A549 (cell line): Measurements from ENCODE around the gene RUSF1. TPM values are rescaled to one million over a fixed set of nuclear protein-coding genes. Genes with fewer than 3 reads are reported as not detected.
"Not testable (repeated sequence)": the region's sequence is repeated elsewhere in the genome, so short reads cannot be mapped to it uniquely, and the experiment has no call there.

ENCODE experiments used
- ATAC-seq, 2 experiments: fragments of 200-7000 bp in 1 of 2; fragments of >200 bp in 1 of 2; cut with Nextera tagmentation in 1 of 2; cut with Tn5 transposase in 1 of 2; 3 replicates each; pipeline versions ENCODE4 v1.8.0 to v1.9.1; 2018 to 2020; ENCODE audit warnings: mild to moderate bottlenecking in 1 of 2, moderate library complexity in 1 of 2
- CTCF ChIA-PET: fragments of 300-600 bp; sonication (Branson Sonifier 250); formaldehyde crosslinking; extraction: SDS; loops from one replicate; lab custom pipeline; 2021; ENCODE audit warnings: antibody characterized with exemption, inconsistent platforms; lab: Yijun Ruan, JAX
- POLR2A ChIA-PET: fragments of 350-600 bp; formaldehyde crosslinking; extraction: SDS; loops from one replicate; lab custom pipeline; 2021; ENCODE audit warnings: antibody characterized with exemption, inconsistent platforms; lab: Yijun Ruan, JAX
- DNase-seq, 2 experiments: peaks; one replicate each; pipeline versions ENCODE4 v3.0.0 to v3.0.0-alpha.2; 2011 to 2016; ENCODE audit warnings: low read depth in 1 of 2, low spot score in 1 of 2
- FAIRE-seq: peaks from 2 replicates; lab custom pipeline; 2011; peaks lifted over from hg19 to GRCh38; lab: Jason Lieb, UNC
- H3K27ac ChIP-seq, 2 experiments: fragments of >200 bp; sonication (Bioruptor Twin); formaldehyde crosslinking; 3 replicates each; pipeline ENCODE4 v1.5.1; 2016 to 2017
- H3K4me1 ChIP-seq: fragments of >200 bp; sonication (Bioruptor Twin); formaldehyde crosslinking; 3 replicates; pipeline ENCODE4 v1.6.1; 2016
- H3K4me2 ChIP-seq: fragments of >200 bp; sonication (Bioruptor Twin); formaldehyde crosslinking; 3 replicates; pipeline ENCODE4 v1.6.1; 2016
- H3K4me3 ChIP-seq: fragments of >200 bp; sonication (Bioruptor Twin); formaldehyde crosslinking; 3 replicates; pipeline ENCODE4 v1.5.1; 2016
- H3K9me3 ChIP-seq: fragments of >200 bp; sonication (Bioruptor Twin); formaldehyde crosslinking; 3 replicates; pipeline ENCODE4 v1.6.1; 2016
- CBX2 ChIP-seq: fragments of 200-600 bp; sonication (generic); IDR thresholded peaks from 2 replicates; pipeline ENCODE4 v1.6.1; 2016; ENCODE audit warnings: low read depth, mild to moderate bottlenecking, borderline replicate concordance
- CHD2 ChIP-seq: fragments of 150-350 bp; IDR thresholded peaks from 2 replicates; pipeline ENCODE4 v1.6.1; 2014; ENCODE audit warnings: low read length; ENCODE audit not compliant: partially characterized antibody
- CHD4 ChIP-seq: fragments of 200-600 bp; sonication (generic); IDR thresholded peaks from 2 replicates; pipeline ENCODE4 v1.6.1; 2016; ENCODE audit warnings: antibody characterized with exemption, mild to moderate bottlenecking, borderline replicate concordance
- FOXS1 ChIP-seq: fragments of 250-450 bp; sonication (Bioruptor Pico); IDR thresholded peaks from 2 replicates; pipeline ENCODE4 v1.5.0; 2020; ENCODE audit warnings: mild to moderate bottlenecking, moderate library complexity
- HEYL ChIP-seq: fragments of 250-450 bp; sonication (Bioruptor Pico); IDR thresholded peaks from 2 replicates; pipeline ENCODE4 v1.8.0; 2021; ENCODE audit warnings: mild to moderate bottlenecking, moderate library complexity
- HOXA7 ChIP-seq: fragments of 250-450 bp; sonication (Bioruptor Pico); IDR thresholded peaks from 2 replicates; pipeline ENCODE4 v1.5.0; 2020; ENCODE audit warnings: mild to moderate bottlenecking, moderate library complexity
- KDM5A ChIP-seq: fragments of 200-600 bp; sonication (generic); IDR thresholded peaks from 2 replicates; pipeline ENCODE4 v1.6.1; 2016; ENCODE audit warnings: antibody characterized with exemption, mild to moderate bottlenecking
- MAFK ChIP-seq: fragments of 450-650 bp; IDR thresholded peaks from 2 replicates; pipeline ENCODE4 v1.6.1; 2014; ENCODE audit not compliant: partially characterized antibody
- MAZ ChIP-seq: fragments of 150-350 bp; IDR thresholded peaks from 2 replicates; pipeline ENCODE4 v1.6.1; 2014; ENCODE audit warnings: antibody characterized with exemption, low read depth, low read length, borderline replicate concordance
- MYC ChIP-seq: IDR thresholded peaks from 2 replicates; pipeline ENCODE4 v1.6.1; 2012; ENCODE audit warnings: mild to moderate bottlenecking, inconsistent platforms, low read length, improper control_type of control experiment, borderline replicate concordance
- PBX3 ChIP-seq: IDR thresholded peaks from 2 replicates; pipeline ENCODE4 v1.6.1; 2012
- POLR2A ChIP-seq: IDR thresholded peaks from 2 replicates; pipeline ENCODE4 v1.6.1; 2012; ENCODE audit warnings: mild to moderate bottlenecking, low read length
- RAD21 ChIP-seq, 2 experiments: fragments of >200 bp in 1 of 2; sonication (Bioruptor Twin) in 1 of 2; formaldehyde crosslinking in 1 of 2; IDR thresholded peaks in 1 of 2; conservative IDR thresholded peaks in 1 of 2; 2 replicates in 1 of 2; 3 replicates in 1 of 2; pipeline ENCODE4 v1.6.1; 2012 to 2018; ENCODE audit warnings: inconsistent platforms in 1 of 2
- RFX5 ChIP-seq: fragments of 450-650 bp; IDR thresholded peaks from 2 replicates; pipeline ENCODE4 v1.7.1; 2014; ENCODE audit warnings: antibody characterized with exemption, mild to moderate bottlenecking, moderate library complexity
- SMC3 ChIP-seq: fragments of >200 bp; sonication (Bioruptor Twin); formaldehyde crosslinking; IDR thresholded peaks from 3 replicates; pipeline ENCODE4 v1.6.1; 2018; ENCODE audit warnings: inconsistent platforms
- ZNF302 ChIP-seq: fragments of 250-450 bp; sonication (Bioruptor Pico); IDR thresholded peaks from 2 replicates; pipeline ENCODE4 v1.9.0; 2021; ENCODE audit warnings: inconsistent platforms, mild to moderate bottlenecking, moderate library complexity
- WGBS: methylation state at CpG from one replicate; pipeline ENCODE4 v1.1.6; 2017; ENCODE audit errors: missing lambda C conversion rate; 5-methylcytosine and 5-hydroxymethylcytosine counted together
- polyA plus RNA-seq, 4 experiments: library from polyadenylated mRNA; depleted of rRNA in 3 of 4; stranded (reverse); fragments of >200 nt; fragmentation: RNase III in 1 of 4; extraction: RNeasy Plus Mini Kit Qiagen cat#74134 plus additional on column Dnase treatment in 1 of 4; gene quantifications; 2 replicates in 3 of 4; 3 replicates in 1 of 4; pipeline ENCODE4 v1.2.3, GENCODE V29; 2011 to 2017
- TF ChIP-seq, protein P1 (sequence below): fragments of 450-650 bp; IDR thresholded peaks from 2 replicates; pipeline ENCODE4 v1.6.1; 2014; ENCODE audit warnings: antibody characterized with exemption
- TF ChIP-seq, protein P2 (sequence below): fragments of >200 bp; sonication (Bioruptor Twin); formaldehyde crosslinking; IDR thresholded peaks from 3 replicates; pipeline ENCODE4 v1.5.1; 2016
- TF ChIP-seq, protein P3 (sequence below): IDR thresholded peaks from 2 replicates; pipeline ENCODE4 v1.6.1; 2012

Gene RUSF1
- polyA plus RNA-seq, 2 of the 4 experiments (the other 2 are of a cell fraction): 27.8 to 35.3 TPM

DNA sequence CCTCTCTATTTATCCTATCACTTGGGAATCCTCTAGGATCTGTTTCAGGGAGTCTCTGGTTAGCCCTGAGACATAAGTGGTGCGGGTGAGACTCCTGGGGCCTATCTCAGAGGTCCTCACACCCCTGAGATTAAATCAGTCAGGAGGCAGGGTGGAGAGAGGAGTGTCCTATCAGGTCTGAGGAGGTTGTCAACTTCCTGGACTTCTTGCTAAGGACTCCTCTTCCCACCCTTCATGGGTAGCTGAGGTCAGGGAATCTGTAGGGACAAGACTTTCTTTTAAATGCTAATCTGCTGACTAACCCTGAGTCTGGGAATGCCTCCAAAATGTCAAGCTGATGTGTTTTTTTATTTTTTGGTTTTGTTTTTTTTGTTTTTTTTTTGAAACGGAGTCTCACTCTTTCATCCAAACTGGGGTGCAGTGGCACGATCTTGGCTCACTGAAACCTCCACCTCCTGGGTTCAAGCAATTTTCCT is 55.5 kb downstream of the RUSF1 start:
- POLR2A ChIA-PET: interaction anchor here (1.2 to 1.4 kb wide), 2 partner anchors 10 to 456 kb away, joined by 3 to 4 read pairs; partner anchors contain the start of gene ZNF843
- Histone ChIP-seq H3K9me3 (no peaks in the 10 kb centered on the region), H3K4me2 (peak overlapping the region; percentile 60), H3K27ac (peak overlapping the region; percentile 74 to 85), H3K4me3 (no peak overlapping the region), H3K4me1 (peaks cover 64% of the 10 kb centered on the region)
- FAIRE-seq (no peak), DNase-seq (peak in 1 of 2 experiments; percentile 76), ATAC-seq (peak; percentile 57 to 64; a peak in 5 of 6 replicates)
- TF ChIP-seq PBX3 (no peak), MAFK (peak; percentile 42), ZNF302 (CRISPR knock-in tag) (0 out of 2 replicates have a peak, but pooled peaks have one; percentile 60)
- TF ChIP-seq, protein P1, sequence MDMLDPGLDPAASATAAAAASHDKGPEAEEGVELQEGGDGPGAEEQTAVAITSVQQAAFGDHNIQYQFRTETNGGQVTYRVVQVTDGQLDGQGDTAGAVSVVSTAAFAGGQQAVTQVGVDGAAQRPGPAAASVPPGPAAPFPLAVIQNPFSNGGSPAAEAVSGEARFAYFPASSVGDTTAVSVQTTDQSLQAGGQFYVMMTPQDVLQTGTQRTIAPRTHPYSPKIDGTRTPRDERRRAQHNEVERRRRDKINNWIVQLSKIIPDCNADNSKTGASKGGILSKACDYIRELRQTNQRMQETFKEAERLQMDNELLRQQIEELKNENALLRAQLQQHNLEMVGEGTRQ: no peak
- CTCF ChIA-PET: interaction anchor here (0.6 to 2.5 kb wide), 12 partner anchors 8 to 704 kb away, joined by 3 to 15 read pairs (median 4); partner anchors contain the start of genes PHKG2 and ZNF843
- 63% methylated on average over 3 of the region's 3 CpGs for WGBS

- 44% methylated on average over 10 of the region's 11 CpGs for whole genome bisulfite sequencing
- peak; percentile 94 to 95 for ATAC-seq
- H3K4me2 ChIP-seq: peak overlapping the region; percentile 60
- DNase-seq: peak; percentile 82 to 85
- peaks cover 55% of the 10 kb centered on the region for H3K4me1 ChIP-seq
- TF ChIP-seq FOXS1 (CRISPR knock-in tag) (no peak), RAD21 (conservative IDR thresholded peaks at IDR 0.05 in 1 of 2, IDR thresholded peaks at IDR 0.05 in 1 of 2) (peak in 1 of 2 experiments; percentile 47; a peak in 2 of 5 replicates), KDM5A (no peak), POLR2A (peak; percentile 15; the same call in 1 of the 2 replicates), HEYL (no peak), MYC (peak; percentile 57; the same call in 1 of the 2 replicates), SMC3 (0 out of 3 replicates have a peak, but pooled peaks have one; percentile 3), RFX5 (no peak)
- TF ChIP-seq, protein P2, sequence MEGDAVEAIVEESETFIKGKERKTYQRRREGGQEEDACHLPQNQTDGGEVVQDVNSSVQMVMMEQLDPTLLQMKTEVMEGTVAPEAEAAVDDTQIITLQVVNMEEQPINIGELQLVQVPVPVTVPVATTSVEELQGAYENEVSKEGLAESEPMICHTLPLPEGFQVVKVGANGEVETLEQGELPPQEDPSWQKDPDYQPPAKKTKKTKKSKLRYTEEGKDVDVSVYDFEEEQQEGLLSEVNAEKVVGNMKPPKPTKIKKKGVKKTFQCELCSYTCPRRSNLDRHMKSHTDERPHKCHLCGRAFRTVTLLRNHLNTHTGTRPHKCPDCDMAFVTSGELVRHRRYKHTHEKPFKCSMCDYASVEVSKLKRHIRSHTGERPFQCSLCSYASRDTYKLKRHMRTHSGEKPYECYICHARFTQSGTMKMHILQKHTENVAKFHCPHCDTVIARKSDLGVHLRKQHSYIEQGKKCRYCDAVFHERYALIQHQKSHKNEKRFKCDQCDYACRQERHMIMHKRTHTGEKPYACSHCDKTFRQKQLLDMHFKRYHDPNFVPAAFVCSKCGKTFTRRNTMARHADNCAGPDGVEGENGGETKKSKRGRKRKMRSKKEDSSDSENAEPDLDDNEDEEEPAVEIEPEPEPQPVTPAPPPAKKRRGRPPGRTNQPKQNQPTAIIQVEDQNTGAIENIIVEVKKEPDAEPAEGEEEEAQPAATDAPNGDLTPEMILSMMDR: peak; percentile 29; the same call in 1 of the 3 replicates
- TF ChIP-seq, protein P3, sequence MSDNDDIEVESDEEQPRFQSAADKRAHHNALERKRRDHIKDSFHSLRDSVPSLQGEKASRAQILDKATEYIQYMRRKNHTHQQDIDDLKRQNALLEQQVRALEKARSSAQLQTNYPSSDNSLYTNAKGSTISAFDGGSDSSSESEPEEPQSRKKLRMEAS: peak; percentile 27; the same call in 1 of the 2 replicates
- H3K4me3 ChIP-seq: no peak overlapping the region
- peak overlapping the region; percentile 74 to 85 for H3K27ac ChIP-seq
- ChIA-PET CTCF (interaction anchor here (0.7 to 2.5 kb wide), 16 partner anchors 8 to 498 kb away, joined by 3 to 15 read pairs (median 4); partner anchors contain the start of gene ZNF843), POLR2A (interaction anchor here (0.5 to 1.4 kb wide), 4 partner anchors 8 to 385 kb away, joined by 3 to 8 read pairs (median 4); partner anchors contain the start of genes ARMC5, FUS and KAT8)
- H3K9me3 ChIP-seq: no peaks in the 10 kb centered on the region
- no peak for FAIRE-seq
Observed at GRCh38 chr16:31451681-31452351, 56.4 kb downstream of the RUSF1 start.

- CTCF ChIA-PET: interaction anchor here (1.0 to 2.5 kb wide), 13 partner anchors 7 to 498 kb away, joined by 3 to 15 read pairs (median 6); partner anchors contain the start of gene ZNF843
- ATAC-seq (no peak), DNase-seq (no peak), FAIRE-seq (no peak)
- POLR2A ChIA-PET: interaction anchor here (1.0 to 1.4 kb wide), 3 partner anchors 9 to 333 kb away, joined by 3 to 8 read pairs (median 4); partner anchors contain the start of genes ARMC5, FUS and KAT8
- Histone ChIP-seq H3K27ac (peak overlapping the region; percentile 74 to 85), H3K4me1 (peaks cover 51% of the 10 kb centered on the region), H3K4me2 (peak overlapping the region; percentile 60), H3K9me3 (no peaks in the 10 kb centered on the region), H3K4me3 (no peak overlapping the region)
- WGBS: 72% methylated on average over 5 of the region's 5 CpGs
- TF ChIP-seq CHD4 (no peak), POLR2A (no peak), MAZ (no peak), RAD21 (conservative IDR thresholded peaks at IDR 0.05 in 1 of 2, IDR thresholded peaks at IDR 0.05 in 1 of 2) (no peak), HOXA7 (CRISPR knock-in tag) (no peak), CHD2 (no peak), CBX2 (no peak), KDM5A (no peak)
Observed at GRCh38 chr16:31451201-31451600, 57.0 kb downstream of the RUSF1 start.

- ChIA-PET POLR2A (interaction anchor here (0.7 kb wide), 2 partner anchors 304 to 460 kb away, joined by 3 to 4 read pairs; no protein-coding TSS in a partner anchor), CTCF (interaction anchor here (5.5 kb wide), 1 partner anchor 12 kb away, joined by 52 read pairs; the partner anchor contains the start of gene ARMC5)
- not testable (repeated sequence) for H3K4me1 ChIP-seq, H3K4me2 ChIP-seq, H3K4me3 ChIP-seq, H3K9me3 ChIP-seq, ATAC-seq, DNase-seq, H3K27ac ChIP-seq, FAIRE-seq
- 83% methylated on average over 6 of the region's 6 CpGs for WGBS
Observed at GRCh38 chr16:31445931-31446330, 62.3 kb downstream of the RUSF1 start.
